ENCODE data around the gene STXBP4.

The STXBP4 gene

GRCh38 chr17:55152236-55152635 is 183.7 kb downstream of the STXBP4 start:
- no peaks in the 10 kb centered on the region for H3K27me3 ChIP-seq (ENCODE audit: insufficient read depth, low read length)
- no CpG with 5 or more reads among the region's 4 CpGs for WGBS (ENCODE audit: extremely low coverage, insufficient coverage, insufficient read length)

GRCh38 chr17:55154101-55154500 is 185.5 kb downstream of the STXBP4 start:
- no peak overlapping the region for H2BK5ac ChIP-seq (ENCODE audit: low read depth, low read length, poor library complexity)
- H3K18ac ChIP-seq (ENCODE audit: low read length): no peak overlapping the region
- no peak overlapping the region for H3K4me2 ChIP-seq (ENCODE audit: low read length)
- H3K79me1 ChIP-seq (ENCODE audit: low read length): no peaks in the 10 kb centered on the region
- H3K27ac ChIP-seq (ENCODE audit: low read depth, low read length): no peak overlapping the region
- H3K4me1 ChIP-seq (ENCODE audit: control insufficient read depth in 1 of 2, insufficient read depth in 2 of 2, low read length in 2 of 2): no peaks in the 10 kb centered on the region
- H3K79me2 ChIP-seq (ENCODE audit: control insufficient read depth, insufficient read depth, low read length, poor library complexity): no peaks in the 10 kb centered on the region
- H2AK5ac ChIP-seq (ENCODE audit: low read length): no peak overlapping the region
- H3K14ac ChIP-seq (ENCODE audit: low read length): no peak overlapping the region
- no peak overlapping the region for H4K8ac ChIP-seq (ENCODE audit: low read depth, low read length)
- H2AFZ ChIP-seq (ENCODE audit: insufficient read depth, low read length, poor library complexity): no peak overlapping the region
- no peak overlapping the region for H4K91ac ChIP-seq (ENCODE audit: low read depth, low read length)
- H4K12ac ChIP-seq (ENCODE audit: low read depth, low read length): no peak overlapping the region
- H3K27me3 ChIP-seq (ENCODE audit: insufficient read depth, low read length): no peaks in the 10 kb centered on the region
- H3K4ac ChIP-seq (ENCODE audit: low read depth, low read length): no peak overlapping the region
- no peaks in the 10 kb centered on the region for H3K36me3 ChIP-seq (ENCODE audit: control insufficient read depth in 1 of 2, insufficient read depth in 2 of 2, low read length in 2 of 2)
- H3K4me3 ChIP-seq (ENCODE audit: low read depth, low read length): no peak overlapping the region
- DNase-seq: no peak
- H2BK12ac ChIP-seq (ENCODE audit: low read length): no peak overlapping the region
- no CpG with 5 or more reads among the region's 2 CpGs for WGBS (ENCODE audit: extremely low coverage, insufficient coverage, insufficient read length)
- no peaks in the 10 kb centered on the region for H3K9me3 ChIP-seq (ENCODE audit: insufficient read depth, low read depth, low read length)
- H3K9ac ChIP-seq (ENCODE audit: low read length): no peak overlapping the region
- H3K23ac ChIP-seq (ENCODE audit: low read length): no peak overlapping the region
- H2BK120ac ChIP-seq (ENCODE audit: insufficient read depth, low read length, poor library complexity): no peak overlapping the region

More at GRCh38 chr17:55152236-55152635, 183.7 kb downstream of the STXBP4 start:
- Histone ChIP-seq H3K9ac (ENCODE audit: low read length) (no peak overlapping the region), H3K4me2 (ENCODE audit: low read length) (no peak overlapping the region), H3K79me1 (ENCODE audit: low read length) (no peaks in the 10 kb centered on the region), H4K91ac (ENCODE audit: low read depth, low read length) (no peak overlapping the region), H3K9me3 (ENCODE audit: insufficient read depth, low read depth, low read length) (no peaks in the 10 kb centered on the region), H3K79me2 (ENCODE audit: control insufficient read depth, insufficient read depth, low read length, poor library complexity) (no peaks in the 10 kb centered on the region), H3K4me1 (ENCODE audit: control insufficient read depth in 1 of 2, insufficient read depth in 2 of 2, low read length in 2 of 2) (no peaks in the 10 kb centered on the region), H2BK120ac (ENCODE audit: insufficient read depth, low read length, poor library complexity) (no peak overlapping the region), H3K4me3 (ENCODE audit: low read depth, low read length) (no peak overlapping the region), H3K14ac (ENCODE audit: low read length) (no peak overlapping the region), H3K36me3 (ENCODE audit: control insufficient read depth in 1 of 2, insufficient read depth in 2 of 2, low read length in 2 of 2) (no peaks in the 10 kb centered on the region), H2AFZ (ENCODE audit: insufficient read depth, low read length, poor library complexity) (no peak overlapping the region), H4K8ac (ENCODE audit: low read depth, low read length) (no peak overlapping the region), H2AK5ac (ENCODE audit: low read length) (no peak overlapping the region), H3K18ac (ENCODE audit: low read length) (no peak overlapping the region), H3K4ac (ENCODE audit: low read depth, low read length) (no peak overlapping the region), H3K23ac (ENCODE audit: low read length) (no peak overlapping the region), H2BK5ac (ENCODE audit: low read depth, low read length, poor library complexity) (no peak overlapping the region), H4K12ac (ENCODE audit: low read depth, low read length) (no peak overlapping the region), H3K27ac (ENCODE audit: low read depth, low read length) (no peak overlapping the region), H2BK12ac (ENCODE audit: low read length) (no peak overlapping the region)
- no peak for DNase-seq

GRCh38 chr17:55155856-55156560 is 187.4 kb downstream of the STXBP4 start:
- no peak overlapping the region for H3K4ac ChIP-seq (ENCODE audit: low read depth, low read length)
- H3K18ac ChIP-seq (ENCODE audit: low read length): no peak overlapping the region
- no peak overlapping the region for H2BK12ac ChIP-seq (ENCODE audit: low read length)
- WGBS (ENCODE audit: extremely low coverage, insufficient coverage, insufficient read length): no CpG with 5 or more reads among the region's 2 CpGs
- H3K9me3 ChIP-seq (ENCODE audit: insufficient read depth, low read depth, low read length): no peaks in the 10 kb centered on the region
- no peak overlapping the region for H3K23ac ChIP-seq (ENCODE audit: low read length)
- H4K91ac ChIP-seq (ENCODE audit: low read depth, low read length): no peak overlapping the region
- no peaks in the 10 kb centered on the region for H3K79me1 ChIP-seq (ENCODE audit: low read length)
- no peak overlapping the region for H4K8ac ChIP-seq (ENCODE audit: low read depth, low read length)
- no peak overlapping the region for H3K4me2 ChIP-seq (ENCODE audit: low read length)
- no peaks in the 10 kb centered on the region for H3K36me3 ChIP-seq (ENCODE audit: control insufficient read depth in 1 of 2, insufficient read depth in 2 of 2, low read length in 2 of 2)
- H3K14ac ChIP-seq (ENCODE audit: low read length): no peak overlapping the region
- H3K27me3 ChIP-seq (ENCODE audit: insufficient read depth, low read length): no peaks in the 10 kb centered on the region
- no peak overlapping the region for H3K4me3 ChIP-seq (ENCODE audit: low read depth, low read length)
- H3K27ac ChIP-seq (ENCODE audit: low read depth, low read length): no peak overlapping the region
- DNase-seq: no peak
- H3K79me2 ChIP-seq (ENCODE audit: control insufficient read depth, insufficient read depth, low read length, poor library complexity): no peaks in the 10 kb centered on the region
- no peak overlapping the region for H4K12ac ChIP-seq (ENCODE audit: low read depth, low read length)
- H3K4me1 ChIP-seq (ENCODE audit: control insufficient read depth in 1 of 2, insufficient read depth in 2 of 2, low read length in 2 of 2): no peaks in the 10 kb centered on the region
- H2AFZ ChIP-seq (ENCODE audit: insufficient read depth, low read length, poor library complexity): no peak overlapping the region
- no peak overlapping the region for H2AK5ac ChIP-seq (ENCODE audit: low read length)
- no peak overlapping the region for H2BK5ac ChIP-seq (ENCODE audit: low read depth, low read length, poor library complexity)
- H3K9ac ChIP-seq (ENCODE audit: low read length): no peak overlapping the region
- no peak overlapping the region for H2BK120ac ChIP-seq (ENCODE audit: insufficient read depth, low read length, poor library complexity)

- H3K27me3 ChIP-seq (ENCODE audit: insufficient read depth, low read length): no peaks in the 10 kb centered on the region
- H3K4me1 ChIP-seq (ENCODE audit: control insufficient read depth in 1 of 2, insufficient read depth in 2 of 2, low read length in 2 of 2): no peaks in the 10 kb centered on the region
- no peak overlapping the region for H4K12ac ChIP-seq (ENCODE audit: low read depth, low read length)
- no peak overlapping the region for H2BK12ac ChIP-seq (ENCODE audit: low read length)
- H4K8ac ChIP-seq (ENCODE audit: low read depth, low read length): no peak overlapping the region
- no CpG with 5 or more reads among the region's 2 CpGs for WGBS (ENCODE audit: extremely low coverage, insufficient coverage, insufficient read length)
- H3K79me1 ChIP-seq (ENCODE audit: low read length): no peaks in the 10 kb centered on the region
- H3K36me3 ChIP-seq (ENCODE audit: control insufficient read depth in 1 of 2, insufficient read depth in 2 of 2, low read length in 2 of 2): no peaks in the 10 kb centered on the region
- H2AK5ac ChIP-seq (ENCODE audit: low read length): no peak overlapping the region
- no peak overlapping the region for H2AFZ ChIP-seq (ENCODE audit: insufficient read depth, low read length, poor library complexity)
- no peaks in the 10 kb centered on the region for H3K9me3 ChIP-seq (ENCODE audit: insufficient read depth, low read depth, low read length)
- H3K4ac ChIP-seq (ENCODE audit: low read depth, low read length): no peak overlapping the region
- H4K91ac ChIP-seq (ENCODE audit: low read depth, low read length): no peak overlapping the region
- no peak overlapping the region for H3K4me3 ChIP-seq (ENCODE audit: low read depth, low read length)
- no peak overlapping the region for H3K4me2 ChIP-seq (ENCODE audit: low read length)
- no peak overlapping the region for H3K9ac ChIP-seq (ENCODE audit: low read length)
- H2BK120ac ChIP-seq (ENCODE audit: insufficient read depth, low read length, poor library complexity): no peak overlapping the region
- no peak overlapping the region for H3K27ac ChIP-seq (ENCODE audit: low read depth, low read length)
- H3K23ac ChIP-seq (ENCODE audit: low read length): no peak overlapping the region
- no peak overlapping the region for H3K14ac ChIP-seq (ENCODE audit: low read length)
- no peak overlapping the region for H2BK5ac ChIP-seq (ENCODE audit: low read depth, low read length, poor library complexity)
- peak in 1 of 2 donors; percentile 23 for DNase-seq
- H3K18ac ChIP-seq (ENCODE audit: low read length): no peak overlapping the region
- no peaks in the 10 kb centered on the region for H3K79me2 ChIP-seq (ENCODE audit: control insufficient read depth, insufficient read depth, low read length, poor library complexity)
Measured at GRCh38 chr17:55157165-55157564, 188.6 kb downstream of the STXBP4 start.

Measured in trophoblast cell (in vitro differentiated cells and primary cell).